Measurements from ENCODE around the gene CPS1.

Gene CPS1

GRCh38 chr2:210548031-210548430 is 8.4 kb upstream of the CPS1 start:
- DNase-seq = no peak

GRCh38 chr2:210548878-210549384 is 7.5 kb upstream of the CPS1 start:
- DNase-seq = no peak

GRCh38 chr2:210551001-210551400 is 5.4 kb upstream of the CPS1 start:
- no peak for DNase-seq

GRCh38 chr2:210553373-210553772 is 3.0 kb upstream of the CPS1 start:
- no peak for DNase-seq

GRCh38 chr2:210555555-210555954 is 844 bp upstream of the CPS1 start:
- no peak for DNase-seq

- DNase-seq = no peak
Measured at GRCh38 chr2:210557721-210558120, 1.3 kb downstream of the CPS1 start.

GRCh38 chr2:210558708-210559107 is 2.3 kb downstream of the CPS1 start:
- DNase-seq = no peak

GRCh38 chr2:210559182-210559581 is 2.8 kb downstream of the CPS1 start:
- DNase-seq = no peak

- no peak for DNase-seq
Measured at GRCh38 chr2:210561475-210561874, 5.1 kb downstream of the CPS1 start.

GRCh38 chr2:210562091-210562490 is 5.7 kb downstream of the CPS1 start:
- no peak for DNase-seq

GRCh38 chr2:210562502-210563080 is 6.2 kb downstream of the CPS1 start:
- no peak for DNase-seq

- no peak for DNase-seq
Measured at GRCh38 chr2:210567279-210567678, 10.9 kb downstream of the CPS1 start.

- no peak for DNase-seq
Measured at GRCh38 chr2:210568108-210568507, 11.7 kb downstream of the CPS1 start.

GRCh38 chr2:210577263-210578071 is 21.1 kb downstream of the CPS1 start:
- peak in 1 of 2 experiments; percentile 41 for DNase-seq

- DNase-seq = no peak
Measured at GRCh38 chr2:210584834-210585233, 28.4 kb downstream of the CPS1 start.

- DNase-seq = no peak
Measured at GRCh38 chr2:210586381-210586780, 30.0 kb downstream of the CPS1 start.

GRCh38 chr2:210591663-210592062 is 35.3 kb downstream of the CPS1 start:
- DNase-seq = no peak

- no peak for DNase-seq
Measured at GRCh38 chr2:210592726-210593125, 36.3 kb downstream of the CPS1 start.

GRCh38 chr2:210593166-210593565 is 36.8 kb downstream of the CPS1 start:
- no peak for DNase-seq

GRCh38 chr2:210598219-210598618 is 41.8 kb downstream of the CPS1 start:
- DNase-seq = no peak

GRCh38 chr2:210599476-210599875 is 43.1 kb downstream of the CPS1 start:
- DNase-seq = no peak

GRCh38 chr2:210604666-210605065 is 48.3 kb downstream of the CPS1 start:
- no peak for DNase-seq

GRCh38 chr2:210606001-210606400 is 49.6 kb downstream of the CPS1 start:
- no peak for DNase-seq

- no peak for DNase-seq
Measured at GRCh38 chr2:210611466-210611865, 55.1 kb downstream of the CPS1 start.

- no peak for DNase-seq
Measured at GRCh38 chr2:210616074-210616473, 59.7 kb downstream of the CPS1 start.
